ENCODE data around the gene CCDC12. TPM values are rescaled to one million over a fixed set of nuclear protein-coding genes. Genes with fewer than 3 reads are reported as not detected.

CCDC12 gene
- total and polyA plus RNA-seq, 4 donors, result 34.2 to 129 (median 70.0) TPM

DNA sequence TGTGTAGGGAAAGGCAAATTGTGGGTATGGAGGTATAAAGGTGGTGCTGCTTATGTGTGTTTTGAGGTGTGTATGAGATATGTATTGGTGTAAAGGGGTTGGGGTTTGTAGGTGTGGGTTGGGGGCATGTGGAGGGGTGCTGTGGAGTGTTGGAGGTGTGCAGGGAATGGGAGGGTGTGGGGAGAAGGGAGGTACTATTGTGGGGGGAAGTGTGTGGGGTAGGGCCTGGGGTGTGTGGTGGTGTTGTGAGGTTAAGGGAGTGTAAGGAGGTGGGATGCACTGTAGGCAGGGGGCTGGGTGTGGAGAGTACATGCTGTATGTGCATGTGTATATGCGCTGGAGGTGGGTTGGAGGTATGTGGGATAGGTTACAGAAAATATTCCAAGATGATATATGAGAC lies 15.7 kb downstream of the CCDC12 start:
- no peak for DNase-seq
- no peak for ATAC-seq (ENCODE audit: insufficient read depth, low FRiP score)
- Histone ChIP-seq H3K9ac (ENCODE audit: insufficient read depth in 1 of 2, low read length in 2 of 2) (peak overlapping the region; percentile 17 to 74), H3K4me1 (ENCODE audit: control insufficient read depth in 5 of 5, insufficient read depth in 5 of 5, low read length in 5 of 5) (peaks cover 15 to 42% (median 30%) of the 10 kb centered on the region in 5 donors), H3K4me3 (no peak overlapping the region), H3K36me3 (ENCODE audit: control insufficient read depth in 4 of 4, insufficient read depth in 4 of 4, low read length in 4 of 4) (peaks cover 0 to 5% (median 3%) of the 10 kb centered on the region in 4 donors), H3K27me3 (ENCODE audit: control insufficient read depth in 3 of 3, insufficient read depth in 3 of 3, low read length in 2 of 3) (no peaks in the 10 kb centered on the region), H3K27ac (ENCODE audit: low read depth in 1 of 2, low read length in 1 of 2) (peak overlapping the region; percentile 76 to 87), H3K9me3 (ENCODE audit: control insufficient read depth in 4 of 4, insufficient read depth in 3 of 4, low read length in 3 of 4) (no peaks in the 10 kb centered on the region)
- 95 to 97% methylated on average over 1 of the region's 1 CpG for WGBS, 2 donors
- TF ChIP-seq, protein P1, sequence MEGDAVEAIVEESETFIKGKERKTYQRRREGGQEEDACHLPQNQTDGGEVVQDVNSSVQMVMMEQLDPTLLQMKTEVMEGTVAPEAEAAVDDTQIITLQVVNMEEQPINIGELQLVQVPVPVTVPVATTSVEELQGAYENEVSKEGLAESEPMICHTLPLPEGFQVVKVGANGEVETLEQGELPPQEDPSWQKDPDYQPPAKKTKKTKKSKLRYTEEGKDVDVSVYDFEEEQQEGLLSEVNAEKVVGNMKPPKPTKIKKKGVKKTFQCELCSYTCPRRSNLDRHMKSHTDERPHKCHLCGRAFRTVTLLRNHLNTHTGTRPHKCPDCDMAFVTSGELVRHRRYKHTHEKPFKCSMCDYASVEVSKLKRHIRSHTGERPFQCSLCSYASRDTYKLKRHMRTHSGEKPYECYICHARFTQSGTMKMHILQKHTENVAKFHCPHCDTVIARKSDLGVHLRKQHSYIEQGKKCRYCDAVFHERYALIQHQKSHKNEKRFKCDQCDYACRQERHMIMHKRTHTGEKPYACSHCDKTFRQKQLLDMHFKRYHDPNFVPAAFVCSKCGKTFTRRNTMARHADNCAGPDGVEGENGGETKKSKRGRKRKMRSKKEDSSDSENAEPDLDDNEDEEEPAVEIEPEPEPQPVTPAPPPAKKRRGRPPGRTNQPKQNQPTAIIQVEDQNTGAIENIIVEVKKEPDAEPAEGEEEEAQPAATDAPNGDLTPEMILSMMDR (IDR thresholded peaks at IDR 0.05; ENCODE audit: control extremely low read depth, extremely low read depth), result no peak

DNA sequence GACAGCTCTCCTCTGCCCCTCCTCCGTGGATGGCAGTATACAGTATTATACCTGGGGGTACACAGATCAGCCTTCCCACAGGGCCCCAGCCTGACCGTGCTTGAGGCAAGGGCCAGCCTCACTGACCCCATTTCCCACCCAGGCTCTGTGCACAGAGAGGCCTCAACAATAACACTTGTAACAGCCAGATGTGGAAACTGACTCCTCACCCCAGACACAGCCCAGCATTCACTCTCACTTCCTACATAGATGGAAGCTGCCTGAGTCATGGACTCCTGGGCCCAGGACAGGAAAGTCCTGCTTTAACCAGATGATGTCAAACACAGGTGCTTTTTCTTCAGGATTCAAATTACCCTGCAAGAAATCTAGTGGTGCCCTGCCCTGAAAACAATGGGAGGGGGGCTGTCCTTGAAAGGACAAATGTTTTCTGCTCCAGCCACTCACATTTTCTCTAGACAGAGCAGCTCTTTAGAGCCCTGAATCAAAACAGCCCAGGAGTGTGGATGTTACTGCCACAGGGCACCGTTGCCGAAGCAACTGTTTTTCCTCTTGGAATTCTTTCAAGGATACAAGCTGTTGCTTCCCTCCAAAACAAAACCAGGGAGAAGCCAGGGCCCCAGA lies 16.4 kb downstream of the CCDC12 start:
- Histone ChIP-seq H3K4me1 (ENCODE audit: control insufficient read depth in 5 of 5, insufficient read depth in 5 of 5, low read length in 5 of 5) (peaks cover 13 to 41% (median 26%) of the 10 kb centered on the region in 5 donors), H3K36me3 (ENCODE audit: control insufficient read depth in 4 of 4, insufficient read depth in 4 of 4, low read length in 4 of 4) (peaks cover 0 to 4% (median 2%) of the 10 kb centered on the region in 4 donors), H3K27me3 (ENCODE audit: control insufficient read depth in 3 of 3, insufficient read depth in 3 of 3, low read length in 2 of 3) (no peaks in the 10 kb centered on the region), H3K4me3 (no peak overlapping the region), H3K9me3 (ENCODE audit: control insufficient read depth in 4 of 4, insufficient read depth in 3 of 4, low read length in 3 of 4) (no peaks in the 10 kb centered on the region), H3K27ac (ENCODE audit: low read depth in 1 of 2, low read length in 1 of 2) (peak overlapping the region; percentile 76 to 87), H3K9ac (ENCODE audit: insufficient read depth in 1 of 2, low read length in 2 of 2) (peak overlapping the region; percentile 17 to 74)
- ATAC-seq (ENCODE audit: insufficient read depth, low FRiP score) (no peak), DNase-seq (peak; percentile 46 to 68 (median 60))
- TF ChIP-seq, protein P1 (IDR thresholded peaks at IDR 0.05; ENCODE audit: control extremely low read depth, extremely low read depth), result no peak
- WGBS, 2 donors, result 38 to 62% methylated on average over 4 of the region's 4 CpGs

DNA sequence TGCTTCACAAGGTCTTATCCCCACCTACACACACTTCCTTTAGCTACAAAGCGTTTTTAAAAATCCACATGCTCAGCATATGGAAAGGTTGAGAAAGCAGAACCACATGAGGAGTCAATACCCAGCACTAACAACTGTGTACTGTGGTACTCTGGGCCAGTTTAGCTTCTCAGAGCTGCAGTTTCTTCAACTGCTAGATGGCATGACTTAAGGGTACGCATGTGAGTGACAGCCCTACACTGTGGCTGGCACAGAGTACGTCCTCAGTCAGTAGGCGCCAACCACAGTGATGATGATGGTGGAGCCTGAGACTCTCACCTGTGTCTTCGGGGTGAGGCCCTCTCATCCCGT lies 17.4 kb downstream of the CCDC12 start:
- Histone ChIP-seq H3K9ac (ENCODE audit: insufficient read depth in 1 of 2, low read length in 2 of 2) (no peak overlapping the region), H3K27ac (ENCODE audit: low read depth in 1 of 2, low read length in 1 of 2) (peak overlapping the region; percentile 76 to 87), H3K4me1 (ENCODE audit: control insufficient read depth in 5 of 5, insufficient read depth in 5 of 5, low read length in 5 of 5) (peaks cover 12 to 41% (median 23%) of the 10 kb centered on the region in 5 donors), H3K27me3 (ENCODE audit: control insufficient read depth in 3 of 3, insufficient read depth in 3 of 3, low read length in 2 of 3) (no peaks in the 10 kb centered on the region), H3K36me3 (ENCODE audit: control insufficient read depth in 4 of 4, insufficient read depth in 4 of 4, low read length in 4 of 4) (peaks cover 0 to 8% (median under 1%) of the 10 kb centered on the region in 4 donors), H3K4me3 (no peak overlapping the region), H3K9me3 (ENCODE audit: control insufficient read depth in 4 of 4, insufficient read depth in 3 of 4, low read length in 3 of 4) (no peaks in the 10 kb centered on the region)
- no peak for ATAC-seq (ENCODE audit: insufficient read depth, low FRiP score)
- WGBS, 2 donors, result 57 to 75% methylated on average over 6 of the region's 6 CpGs
- DNase-seq, result no peak
- TF ChIP-seq, protein P1 (IDR thresholded peaks at IDR 0.05; ENCODE audit: control extremely low read depth, extremely low read depth), result no peak
